Measurements from ENCODE around the gene KAT2B.
A peak's percentile ranks its signal among the peaks of the same experiment; 100 is the strongest.
"Not testable (repeated sequence)": the region's sequence is repeated elsewhere in the genome, so short reads cannot be mapped to it uniquely, and the experiment has no call there.

Gene KAT2B

GRCh38 chr3:20041197-20041780 is 1.0 kb downstream of the KAT2B start:
- TF ChIP-seq CTCF (IDR thresholded peaks at IDR 0.05; ENCODE audit: low read depth, low read length) = no peak
- DNase-seq (ENCODE audit: low read depth, low spot score) = peak; percentile 56
- peak overlapping the region; percentile 73 for H3K4me3 ChIP-seq (ENCODE audit: low read depth, low read length)
- in situ Hi-C loops (cut with HindIII; ENCODE audit: low sequenced_read_pairs) = no loop called here

- no peak overlapping the region for H3K4me3 ChIP-seq (ENCODE audit: low read depth, low read length)
- in situ Hi-C loops (cut with HindIII; ENCODE audit: low sequenced_read_pairs) = no loop called here
- TF ChIP-seq CTCF (IDR thresholded peaks at IDR 0.05; ENCODE audit: low read depth, low read length) = no peak
- no peak for DNase-seq (ENCODE audit: low read depth, low spot score)
These were observed 2.1 kb downstream of the KAT2B start for GRCh38 chr3:20042331-20042730.

- TF ChIP-seq CTCF (IDR thresholded peaks at IDR 0.05; ENCODE audit: low read depth, low read length) = no peak
- DNase-seq (ENCODE audit: low read depth, low spot score) = no peak
- in situ Hi-C loops (cut with HindIII; ENCODE audit: low sequenced_read_pairs) = no loop called here
- H3K4me3 ChIP-seq (ENCODE audit: low read depth, low read length) = no peak overlapping the region
These were observed 3.1 kb downstream of the KAT2B start for GRCh38 chr3:20043396-20043795.

- no peak for DNase-seq (ENCODE audit: low read depth, low spot score)
- TF ChIP-seq CTCF (IDR thresholded peaks at IDR 0.05; ENCODE audit: low read depth, low read length) = no peak
- H3K4me3 ChIP-seq (ENCODE audit: low read depth, low read length) = no peak overlapping the region
- in situ Hi-C loops (cut with HindIII; ENCODE audit: low sequenced_read_pairs) = no loop called here
These were observed 3.6 kb downstream of the KAT2B start for GRCh38 chr3:20043825-20044224.

GRCh38 chr3:20045141-20045540 is 4.9 kb downstream of the KAT2B start:
- in situ Hi-C loops (cut with HindIII; ENCODE audit: low sequenced_read_pairs); H3K4me3 ChIP-seq (ENCODE audit: low read depth, low read length); DNase-seq (ENCODE audit: low read depth, low spot score): not testable (repeated sequence)

- in situ Hi-C loops (cut with HindIII; ENCODE audit: low sequenced_read_pairs) = no loop called here
- DNase-seq (ENCODE audit: low read depth, low spot score) = no peak
- no peak overlapping the region for H3K4me3 ChIP-seq (ENCODE audit: low read depth, low read length)
- no peak for TF ChIP-seq CTCF (IDR thresholded peaks at IDR 0.05; ENCODE audit: low read depth, low read length)
These were observed 6.3 kb downstream of the KAT2B start for GRCh38 chr3:20046556-20046955.

- no peak for DNase-seq (ENCODE audit: low read depth, low spot score)
- H3K4me3 ChIP-seq (ENCODE audit: low read depth, low read length) = no peak overlapping the region
- in situ Hi-C loops (cut with HindIII; ENCODE audit: low sequenced_read_pairs) = no loop called here
- TF ChIP-seq CTCF (IDR thresholded peaks at IDR 0.05; ENCODE audit: low read depth, low read length) = no peak
These were observed 7.1 kb downstream of the KAT2B start for GRCh38 chr3:20047341-20047779.
